GM12874 (cell line): ENCODE measurements around the gene PSORS1C2.

Source experiments
- CTCF ChIP-seq: IDR thresholded peaks from 2 replicates; pipeline ENCODE4 v1.5.1; 2011; ENCODE audit warnings: low read depth, mild to moderate bottlenecking, control low read depth, low read length, moderate library complexity; ENCODE audit not compliant: insufficient read depth

The PSORS1C2 gene

DNA sequence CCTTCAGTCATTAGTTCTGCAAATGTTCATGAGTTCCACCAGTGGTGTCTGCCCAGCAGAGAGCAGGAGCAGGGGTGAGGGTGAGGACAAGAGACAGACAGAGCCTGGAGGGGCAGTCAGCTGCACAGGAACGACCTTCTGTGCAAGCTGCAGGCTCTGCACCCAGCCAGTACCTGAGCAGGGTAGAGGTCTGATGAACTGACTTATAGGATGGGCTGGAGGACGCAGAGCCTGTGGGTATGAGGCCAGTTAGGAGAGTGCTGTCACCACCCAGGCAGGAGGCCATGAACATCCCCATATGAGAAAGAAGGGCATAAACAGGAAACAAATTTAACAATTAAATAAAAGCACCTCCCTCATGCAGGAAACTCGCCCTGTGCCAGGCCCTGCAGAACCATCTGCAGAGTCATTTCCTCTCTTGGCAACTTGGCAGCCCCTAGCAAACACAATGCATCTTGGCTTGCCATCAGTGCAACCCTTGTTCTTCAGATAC lies 44.4 kb downstream of the PSORS1C2 start:
- TF ChIP-seq CTCF, result no peak

DNA sequence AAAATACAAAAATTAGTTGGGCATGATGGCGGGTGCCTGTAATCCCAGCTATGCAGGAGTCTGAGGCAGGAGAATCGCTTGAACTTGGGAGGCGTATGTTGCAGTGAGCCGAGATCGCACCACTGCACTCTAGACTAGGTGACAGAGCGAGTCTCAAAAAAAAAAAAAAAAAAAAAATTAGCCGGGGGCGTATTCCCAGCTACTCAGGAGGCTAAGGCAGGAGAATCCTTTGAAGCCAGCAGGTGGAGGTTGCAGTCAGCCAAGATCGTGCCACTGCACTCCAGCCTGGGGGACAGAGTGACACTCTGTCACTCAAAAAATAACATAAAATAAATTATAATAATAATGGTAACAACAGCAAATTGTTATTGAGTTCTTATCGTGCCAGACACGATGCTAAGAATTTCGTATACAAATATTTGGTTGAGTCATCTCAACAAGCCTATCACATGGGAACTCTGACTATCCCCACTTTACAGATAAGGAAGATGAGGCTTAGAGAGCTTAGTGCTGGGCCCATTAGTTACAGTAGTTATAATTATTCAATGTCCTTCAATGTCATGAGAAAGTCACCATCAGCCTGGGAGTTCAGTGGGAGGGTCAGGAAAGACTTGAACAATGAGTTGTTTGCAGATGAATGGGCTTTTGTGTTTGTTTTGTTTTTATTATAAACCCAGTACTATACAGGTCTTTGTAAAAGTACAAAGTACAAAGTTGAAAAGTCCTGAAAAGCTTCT lies 45.9 kb downstream of the PSORS1C2 start:
- no peak for TF ChIP-seq CTCF

DNA sequence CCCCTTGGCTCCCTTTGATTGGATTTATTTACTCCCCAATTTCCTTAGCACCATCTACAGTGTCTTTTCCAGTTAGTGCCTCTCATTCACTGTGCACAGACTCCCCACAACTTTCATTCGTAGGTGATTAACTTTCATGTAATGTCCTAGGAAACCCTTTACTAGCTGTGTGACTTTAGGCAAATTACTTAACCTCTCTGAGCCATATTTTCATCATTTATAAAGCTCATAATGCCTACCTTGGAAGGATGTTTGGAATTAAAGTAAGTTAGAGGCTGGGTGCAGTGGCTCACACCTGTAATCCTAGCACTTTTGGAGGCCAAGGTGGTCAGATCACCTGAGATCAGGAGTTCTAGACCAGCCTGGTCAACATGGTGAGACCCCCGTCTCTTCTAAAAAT lies 46.6 kb downstream of the PSORS1C2 start:
- no peak for TF ChIP-seq CTCF

DNA sequence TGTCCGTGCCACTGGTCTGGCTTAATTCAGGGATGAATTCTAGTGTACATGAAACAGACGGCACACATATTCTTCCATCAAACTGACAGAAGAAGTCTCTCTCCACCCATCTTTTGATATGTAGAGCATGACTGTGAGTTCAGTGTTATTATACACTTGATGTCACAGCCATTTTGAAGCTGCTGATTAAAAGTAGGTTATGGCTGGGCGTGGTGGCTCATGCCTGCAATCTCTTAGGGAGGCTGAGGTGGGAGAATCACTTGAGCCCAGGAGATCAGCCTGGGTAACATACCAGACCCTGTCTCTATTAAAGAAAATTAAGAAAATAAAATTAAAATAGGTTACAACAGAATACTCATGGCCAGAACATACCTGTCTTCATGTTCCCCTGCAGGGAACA lies 47.2 kb downstream of the PSORS1C2 start:
- no peak for TF ChIP-seq CTCF

DNA sequence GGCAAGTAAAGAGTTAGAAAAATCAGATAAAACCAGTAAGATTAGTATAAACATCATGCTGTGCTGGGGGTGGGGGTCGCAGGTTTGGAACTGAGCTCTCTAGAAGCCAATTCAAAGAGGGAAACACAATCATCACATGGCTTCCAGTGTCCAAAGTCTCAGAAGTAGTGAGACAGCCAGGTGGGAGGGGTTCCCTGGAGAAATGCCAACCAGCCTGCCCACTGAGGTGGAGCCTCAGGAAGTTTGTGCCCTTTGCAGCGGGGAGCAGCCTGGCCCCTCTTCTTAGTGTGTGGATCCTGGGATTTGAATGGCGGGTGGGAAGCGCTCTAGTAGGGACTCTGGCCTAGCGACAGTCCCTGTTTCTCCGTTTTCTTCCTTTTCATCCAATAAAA lies 47.9 kb downstream of the PSORS1C2 start:
- TF ChIP-seq CTCF, result no peak

DNA sequence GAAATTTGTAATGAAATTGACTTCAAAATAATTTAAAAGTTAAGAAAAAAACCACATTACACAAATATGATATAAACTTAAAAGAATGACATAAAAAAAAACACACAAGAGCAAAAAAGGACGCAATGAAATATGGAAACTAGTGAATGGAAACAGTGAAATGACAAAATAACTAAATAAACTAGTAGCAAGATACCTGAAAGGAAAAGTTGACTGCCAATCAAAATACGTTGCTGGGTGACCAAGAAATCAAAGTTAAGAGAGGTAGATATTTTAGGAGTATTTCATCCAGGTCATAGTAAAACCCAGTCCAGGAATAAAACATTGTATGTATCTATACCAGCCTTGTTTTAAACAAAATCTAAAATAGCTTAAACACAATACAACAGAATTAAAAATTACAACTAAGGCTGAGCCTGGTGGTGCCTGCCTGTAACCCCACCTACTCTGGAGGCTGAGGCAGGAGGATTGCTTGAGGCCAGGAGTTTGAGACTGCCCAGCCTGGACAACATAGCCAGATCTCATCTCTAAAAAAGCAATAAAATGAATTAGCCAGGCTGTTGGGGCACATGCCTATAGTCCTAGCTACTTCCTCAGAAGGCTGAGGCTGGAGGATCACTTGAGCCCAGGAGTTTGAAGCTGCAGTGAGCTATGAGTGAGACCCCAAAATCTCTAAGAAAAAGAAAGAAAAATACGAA lies 48.4 kb downstream of the PSORS1C2 start:
- TF ChIP-seq CTCF, result no peak
